Measurements from ENCODE around the gene ARID1B. TPM values are rescaled to one million over a fixed set of nuclear protein-coding genes. Genes with fewer than 3 reads are reported as not detected.
"Not testable (repeated sequence)": the region's sequence is repeated elsewhere in the genome, so short reads cannot be mapped to it uniquely, and the experiment has no call there.

ARID1B gene
- total and polyA plus RNA-seq, 10 of the 15 experiments (the other 5 are each of a cell fraction or from before 2014, with no cell fraction given), result 24.7 to 133 (median 54.6) TPM

- no peak for TF ChIP-seq MXI1 (IDR thresholded peaks at IDR 0.05; ENCODE audit: low read depth, low read length)
- TF ChIP-seq FOS (IDR thresholded peaks at IDR 0.05; ENCODE audit: borderline replicate concordance, extremely low read depth, insufficient read length), result no peak
These were observed 261.4 kb downstream of the ARID1B start (continued) for GRCh38 chr6:157038610-157039009.

DNA sequence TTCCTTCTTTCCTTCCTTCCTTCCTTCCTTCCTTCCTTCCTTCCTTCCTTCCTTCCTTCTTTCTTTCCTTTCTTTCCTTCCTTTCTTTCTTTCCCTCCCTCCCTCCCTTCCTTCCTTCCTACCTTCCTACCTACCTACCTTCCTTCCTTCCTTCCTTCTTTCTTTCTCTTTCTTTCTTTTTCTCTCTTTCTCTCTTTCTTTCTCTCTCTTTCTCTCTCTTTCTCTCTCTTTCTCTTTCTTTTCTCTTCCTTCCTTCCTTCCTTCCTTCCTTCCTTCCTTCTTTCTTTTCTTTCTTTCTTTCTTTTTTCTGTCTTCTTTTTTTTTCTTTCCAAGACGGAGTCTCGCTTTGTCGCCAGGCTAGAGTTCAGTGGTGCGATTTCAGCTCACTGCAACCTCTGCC, 262.5 kb downstream of the ARID1B start:
- H3K4me3 ChIP-seq; H3K27me3 ChIP-seq (replicated peaks in 1 of 2; ENCODE audit: control insufficient read depth in 2 of 2, insufficient read depth in 2 of 2, low read length in 1 of 2); POLR2A ChIA-PET; ATAC-seq; SMC1A ChIA-PET (ENCODE audit: uncharacterized antibody, unreplicated experiment); H2AFZ ChIP-seq (ENCODE audit: control insufficient read depth, low read depth, low read length); H3K4me1 ChIP-seq (ENCODE audit: control insufficient read depth, insufficient read depth, low read length); BruUV-seq (replicated peaks); H3K27ac ChIP-seq (ENCODE audit: control insufficient read depth, insufficient read depth); H3K9ac ChIP-seq (ENCODE audit: control insufficient read depth, insufficient read depth, low read length); H4K20me1 ChIP-seq (ENCODE audit: control insufficient read depth, insufficient read depth); H3K4me2 ChIP-seq (ENCODE audit: control insufficient read depth, insufficient read depth); DNase-seq (ENCODE audit: low read depth, low spot score); H3K9me3 ChIP-seq (replicated peaks; ENCODE audit: control insufficient read depth, insufficient read depth, low read length); H3K36me3 ChIP-seq (ENCODE audit: control insufficient read depth in 2 of 2, insufficient read depth in 2 of 2, low read length in 1 of 2); in situ Hi-C loops (cut with MboI); CTCF ChIA-PET; FAIRE-seq: not testable (repeated sequence)
- intact Hi-C loops (cut with micrococcal nuclease; ENCODE audit: unreplicated experiment), result loop anchor here (10.0 kb wide), 2 partner anchors 145 to 235 kb away; no protein-coding TSS in a partner anchor
- peaks cover 18% of the 10 kb centered on the region for H3K79me2 ChIP-seq (ENCODE audit: control insufficient read depth, insufficient read depth, low read length)
- WGBS (ENCODE audit: insufficient coverage, insufficient replicate concordance, low lambda C conversion rate, missing lambda C conversion rate), result 98% methylated on average over 4 of the region's 4 CpGs
- RAD21 ChIA-PET (ENCODE audit: unreplicated experiment), result interaction anchor here (0.6 to 0.7 kb wide), 2 partner anchors 10 to 17 kb away, joined by 3 read pairs; no protein-coding TSS in a partner anchor

- H3K4me2 ChIP-seq (ENCODE audit: control insufficient read depth, insufficient read depth), result no peak overlapping the region
- no TSS peak for BruUV-seq (replicated peaks)
- TF ChIP-seq ZBTB4 (CRISPR knock-in tag; IDR thresholded peaks at IDR 0.05) (no peak), PRDM15 (CRISPR knock-in tag; IDR thresholded peaks at IDR 0.05) (no peak), ZNF384 (IDR thresholded peaks at IDR 0.05; ENCODE audit: borderline replicate concordance, low read depth, low read length) (no peak), RB1 (IDR thresholded peaks at IDR 0.05; ENCODE audit: borderline replicate concordance) (no peak)
These were observed 263.0 kb downstream of the ARID1B start for GRCh38 chr6:157040191-157040590.

More at GRCh38 chr6:157040191-157040590, 263.0 kb downstream of the ARID1B start:
- ATAC-seq (no peak), DNase-seq (ENCODE audit: low read depth, low spot score) (no peak), FAIRE-seq (no peak)
- Histone ChIP-seq H3K79me2 (ENCODE audit: control insufficient read depth, insufficient read depth, low read length) (peaks cover 14% of the 10 kb centered on the region), H2AFZ (ENCODE audit: control insufficient read depth, low read depth, low read length) (no peak overlapping the region), H3K9me3 (replicated peaks; ENCODE audit: control insufficient read depth, insufficient read depth, low read length) (no peaks in the 10 kb centered on the region), H3K9ac (ENCODE audit: control insufficient read depth, insufficient read depth, low read length) (no peak overlapping the region), H4K20me1 (ENCODE audit: control insufficient read depth, insufficient read depth) (0 out of 2 replicates have a peak, but pooled peaks cover 2% of the 10 kb centered on the region), H3K27ac (ENCODE audit: control insufficient read depth, insufficient read depth) (no peak overlapping the region), H3K27me3 (replicated peaks in 1 of 2; ENCODE audit: control insufficient read depth in 2 of 2, insufficient read depth in 2 of 2, low read length in 1 of 2) (no peaks in the 10 kb centered on the region), H3K4me1 (ENCODE audit: control insufficient read depth, insufficient read depth, low read length) (peaks cover 5% of the 10 kb centered on the region; the same call in 1 of the 2 replicates), H3K4me3 (no peak overlapping the region), H3K36me3 (ENCODE audit: control insufficient read depth in 2 of 2, insufficient read depth in 2 of 2, low read length in 1 of 2) (peaks cover 3 to 7% of the 10 kb centered on the region in 2 experiments; a peak in 3 of 4 replicates)
- in situ Hi-C loops (cut with MboI), result no loop called here
- intact Hi-C loops (cut with micrococcal nuclease; ENCODE audit: unreplicated experiment), result no loop called here
- 93% methylated on average over 7 of the region's 7 CpGs for WGBS (ENCODE audit: insufficient coverage, insufficient replicate concordance, low lambda C conversion rate, missing lambda C conversion rate)
- ChIA-PET SMC1A (ENCODE audit: uncharacterized antibody, unreplicated experiment) (interaction anchor here (1.0 kb wide), 1 partner anchor 284 kb away, joined by 3 read pairs; no protein-coding TSS in a partner anchor), RAD21 (ENCODE audit: unreplicated experiment) (interaction anchor here (0.7 kb wide), 1 partner anchor 10 kb away, joined by 3 read pairs; no protein-coding TSS in a partner anchor), POLR2A (no interaction called here), CTCF (no interaction called here)

All from GM12878 (cell line).